ENCODE results near the gene PAX5. TPM values are rescaled to one million over a fixed set of nuclear protein-coding genes. Genes with fewer than 3 reads are reported as not detected.

Gene PAX5
- total RNA-seq, 4 donors from 2014 or later = under 0.01 to 0.29 TPM; not detected in 2

- Histone ChIP-seq H3K9me3 (no peaks in the 10 kb centered on the region), H3K4me1 (no peaks in the 10 kb centered on the region), H3K36me3 (no peaks in the 10 kb centered on the region), H3K4me3 (no peak overlapping the region), H3K27me3 (peaks cover 0 to 42% (median 0%) of the 10 kb centered on the region in 4 donors), H3K27ac (no peak overlapping the region)
- DNase-seq = no peak
- intact Hi-C loops (cut with DNase I) = loop anchor here (10.0 kb wide), 1 partner anchor 60 kb away; no protein-coding TSS in a partner anchor
- WGBS, 2 donors = 88% methylated on average over 1 of the region's 1 CpG; no CpG with 5 or more reads in 1 of the 2 donors
- TF ChIP-seq CTCF (IDR thresholded peaks at IDR 0.05) = no peak
- no peak for TF ChIP-seq POLR2A (IDR thresholded peaks at IDR 0.05)
These were observed 189.1 kb downstream of the PAX5 start for GRCh38 chr9:36844961-36845360.

- no peaks in the 10 kb centered on the region for H3K9me3 ChIP-seq
- intact Hi-C loops (cut with DNase I) = loop anchor here (10.0 kb wide), 1 partner anchor 61 kb away; no protein-coding TSS in a partner anchor
- no peak overlapping the region for H3K27ac ChIP-seq
- peaks cover 0 to 47% (median 0%) of the 10 kb centered on the region in 4 donors for H3K27me3 ChIP-seq
- TF ChIP-seq POLR2A (IDR thresholded peaks at IDR 0.05) = no peak
- TF ChIP-seq CTCF (IDR thresholded peaks at IDR 0.05) = no peak
- no peaks in the 10 kb centered on the region for H3K36me3 ChIP-seq
- WGBS, 2 donors = 50% methylated on average over 1 of the region's 1 CpG
- H3K4me1 ChIP-seq = no peaks in the 10 kb centered on the region
- H3K4me3 ChIP-seq = no peak overlapping the region
- DNase-seq = no peak
These were observed 190.1 kb downstream of the PAX5 start for GRCh38 chr9:36843964-36844363.

GRCh38 chr9:36842560-36843530 lies 191.2 kb downstream of the PAX5 start:
- Histone ChIP-seq H3K4me1 (no peaks in the 10 kb centered on the region), H3K4me3 (no peak overlapping the region), H3K27ac (no peak overlapping the region), H3K36me3 (no peaks in the 10 kb centered on the region), H3K9me3 (no peaks in the 10 kb centered on the region), H3K27me3 (peaks cover 0 to 42% (median 0%) of the 10 kb centered on the region in 4 donors)
- 73 to 78% methylated on average over 17 to 19 of the region's 28 CpGs for WGBS, 2 donors
- TF ChIP-seq POLR2A (IDR thresholded peaks at IDR 0.05) (no peak), CTCF (IDR thresholded peaks at IDR 0.05) (no peak)
- intact Hi-C loops (cut with DNase I) = loop anchor here (10.0 kb wide), 1 partner anchor 62 kb away; no protein-coding TSS in a partner anchor
- no peak for DNase-seq

GRCh38 chr9:36840898-36841536 lies 193.1 kb downstream of the PAX5 start:
- H3K36me3 ChIP-seq = no peaks in the 10 kb centered on the region
- H3K9me3 ChIP-seq = no peaks in the 10 kb centered on the region
- WGBS, 2 donors = 47 to 78% methylated on average over 2 of the region's 2 CpGs
- peaks cover 0 to 24% (median 0%) of the 10 kb centered on the region in 4 donors for H3K27me3 ChIP-seq
- intact Hi-C loops (cut with DNase I) = loop anchor here (10.0 kb wide), 1 partner anchor 64 kb away; no protein-coding TSS in a partner anchor
- H3K4me1 ChIP-seq = no peaks in the 10 kb centered on the region
- no peak for DNase-seq
- TF ChIP-seq POLR2A (IDR thresholded peaks at IDR 0.05) (no peak), CTCF (IDR thresholded peaks at IDR 0.05) (no peak)
- no peak overlapping the region for H3K27ac ChIP-seq
- H3K4me3 ChIP-seq = no peak overlapping the region

All from esophagus squamous epithelium (tissue), 5 donors.